Endothelial cell of umbilical vein (primary cell): Measurements from ENCODE around the gene PRSS57. TPM values are rescaled to one million over a fixed set of nuclear protein-coding genes. Genes with fewer than 3 reads are reported as not detected.
"Not testable (repeated sequence)": the region's sequence is repeated elsewhere in the genome, so short reads cannot be mapped to it uniquely, and the experiment has no call there.

Experiments used
- BruUV-seq: library from RNA; stranded (reverse); fragments of 400-500 nt; replicated peaks from 2 replicates; lab custom pipeline; 2021; lab: Mats Ljungman, UMichigan
- CTCF ChIA-PET: fragments of 300-600, 350-600 bp; sonication (Branson Sonifier 250); formaldehyde crosslinking; loops from one replicate; lab custom pipeline; 2021; ENCODE audit warnings: antibody characterized with exemption, inconsistent platforms; lab: Charles Lee
- POLR2A ChIA-PET: fragments of 300-600, 350-600 bp; sonication (Branson Sonifier 250); formaldehyde crosslinking; loops from one replicate; lab custom pipeline; 2021; ENCODE audit warnings: antibody characterized with exemption, inconsistent platforms; lab: Charles Lee
- DNase-seq: peaks from one replicate; pipeline ENCODE4 v3.0.0-alpha.2; 2011; ENCODE audit warnings: low read depth, low spot score
- FAIRE-seq: peaks from 2 replicates; lab custom pipeline; 2011; peaks lifted over from hg19 to GRCh38; lab: Jason Lieb, UNC
- H2AFZ ChIP-seq: 2 replicates; pipeline ENCODE4 v1.6.0; 2012; ENCODE audit warnings: low read depth, low read length, control low read depth, inconsistent platforms
- H3K27ac ChIP-seq: 2 replicates; pipeline ENCODE4 v1.5.1; 2011; ENCODE audit warnings: low read depth, mild to moderate bottlenecking, control low read depth, low read length, moderate library complexity; ENCODE audit not compliant: insufficient read depth
- H3K27me3 ChIP-seq, 2 experiments: 2 replicates each; pipeline versions ENCODE4 v1.6.0 to v1.6.1; 2011; ENCODE audit warnings: low read length in 2 of 2, mixed read lengths in 1 of 2; ENCODE audit not compliant: control insufficient read depth in 2 of 2, insufficient read depth in 2 of 2
- H3K36me3 ChIP-seq, 2 experiments: 2 replicates in 1 of 2; 3 replicates in 1 of 2; pipeline ENCODE4 v1.5.1; 2011; ENCODE audit warnings: low read length in 2 of 2, mild to moderate bottlenecking in 1 of 2, moderate library complexity in 1 of 2; ENCODE audit not compliant: control insufficient read depth in 2 of 2, insufficient read depth in 2 of 2; ENCODE audit errors: extremely low read depth in 1 of 2
- H3K4me1 ChIP-seq: 3 replicates; pipeline ENCODE4 v1.5.1; 2011; ENCODE audit warnings: mild to moderate bottlenecking, low read length; ENCODE audit not compliant: control insufficient read depth, insufficient read depth; ENCODE audit errors: extremely low read depth
- H3K4me2 ChIP-seq: 2 replicates; pipeline ENCODE4 v1.6.1; 2011; ENCODE audit warnings: low read length, control low read depth, mixed read lengths; ENCODE audit not compliant: insufficient read depth
- H3K4me3 ChIP-seq, 3 experiments: fragments of 200-600 bp in 1 of 3; sonication (generic), shearing (Covaris generic) in 1 of 3; replicated peaks in 1 of 3; 2 replicates each; pipeline ENCODE4 v1.5.1; 2011 to 2016; ENCODE audit warnings: control low read depth in 3 of 3, low read length in 3 of 3, mild to moderate bottlenecking in 2 of 3, inconsistent platforms in 1 of 3, low read depth in 1 of 3, moderate library complexity in 1 of 3; ENCODE audit not compliant: insufficient read depth in 1 of 3
- H3K79me2 ChIP-seq: 2 replicates; pipeline ENCODE4 v1.6.0; 2012; ENCODE audit warnings: low read length, inconsistent platforms; ENCODE audit not compliant: control insufficient read depth, insufficient read depth
- H3K9ac ChIP-seq: replicated peaks from 2 replicates; pipeline ENCODE3; 2011; ENCODE audit warnings: low read length, control low read depth; ENCODE audit not compliant: insufficient read depth; ENCODE audit errors: extremely low read depth
- H3K9me1 ChIP-seq: replicated peaks from 3 replicates; pipeline ENCODE4 v1.6.0; 2011; ENCODE audit warnings: mild to moderate bottlenecking, low read length; ENCODE audit not compliant: control insufficient read depth, insufficient read depth; ENCODE audit errors: extremely low read depth
- H3K9me3 ChIP-seq: replicated peaks from 2 replicates; pipeline ENCODE4 v1.5.1; 2012; ENCODE audit warnings: low read length, inconsistent platforms; ENCODE audit not compliant: control insufficient read depth, insufficient read depth
- H4K20me1 ChIP-seq: replicated peaks from 2 replicates; pipeline ENCODE3; 2011; ENCODE audit warnings: mild to moderate bottlenecking, low read length; ENCODE audit not compliant: control insufficient read depth, insufficient read depth; ENCODE audit errors: extremely low read depth
- CTCF ChIP-seq, 2 donors: IDR thresholded peaks; 1 replicate in 1 of 2; 2 replicates in 1 of 2; pipeline ENCODE4 v1.5.1; 2011; ENCODE audit warnings: low read length in 2 of 2, mild to moderate bottlenecking in 2 of 2, moderate library complexity in 2 of 2, control low read depth in 1 of 2, inconsistent platforms in 1 of 2, low read depth in 1 of 2; ENCODE audit not compliant: insufficient read depth in 1 of 2; ENCODE audit errors: extremely low read depth in 1 of 2
- GATA2 ChIP-seq: IDR thresholded peaks from 2 replicates; pipeline ENCODE4 v1.7.0; 2011; ENCODE audit warnings: low read depth, mild to moderate bottlenecking, moderate library complexity, mixed read lengths, low read length; ENCODE audit not compliant: insufficient read length, insufficient read depth
- MAX ChIP-seq: IDR thresholded peaks from 2 replicates; pipeline ENCODE4 v1.6.1; 2011; ENCODE audit not compliant: insufficient read depth, insufficient read length
- POLR2A ChIP-seq: IDR thresholded peaks from 2 replicates; pipeline ENCODE4 v1.6.1; 2012; ENCODE audit warnings: low read depth, mild to moderate bottlenecking, control low read depth, low read length
- dilution Hi-C: fragments of 300-500 bp; cut with MboI; formaldehyde crosslinking; loops from one replicate; pipeline ENCODE4 v1.15.0; 2019; ENCODE audit warnings: low sequenced_read_pairs; ENCODE audit not compliant: extremely low pct_ligation_motif_present
- intact Hi-C: fragments of 100-400 bp; cut with micrococcal nuclease; formaldehyde crosslinking; loops from one replicate; pipeline ENCODE4 v1.10.0; 2022
- polyA plus RNA-seq, 4 experiments: library from polyadenylated mRNA; depleted of rRNA in 3 of 4; stranded (reverse) in 3 of 4; unstranded in 1 of 4; fragments of >200 nt; gene quantifications; 2 replicates each; pipeline versions ENCODE4 v1.2.1 to v1.2.3, GENCODE V29; 2011 to 2012; ENCODE audit warnings: missing spikeins in 1 of 4
- total RNA-seq: library from RNA; stranded (reverse); gene quantifications from 2 replicates; pipeline ENCODE4 v1.2.3, GENCODE V29; 2021

PRSS57 gene
- total and polyA plus RNA-seq, 2 donors (not counting 3 experiments of a cell fraction or from before 2014, with no cell fraction given): not detected

GRCh38 chr19:741506-742131 lies 46.4 kb upstream of the PRSS57 start:
- intact Hi-C loops: no loop called here
- no TSS peak for BruUV-seq
- Histone ChIP-seq H3K4me1 (no peaks in the 10 kb centered on the region), H3K9me1 (no peaks in the 10 kb centered on the region), H3K9ac (no peak overlapping the region), H3K4me2 (no peak overlapping the region), H4K20me1 (no peaks in the 10 kb centered on the region), H3K79me2 (no peaks in the 10 kb centered on the region), H2AFZ (no peak overlapping the region), H3K27me3 (no peaks in the 10 kb centered on the region), H3K27ac (no peak overlapping the region), H3K9me3 (no peaks in the 10 kb centered on the region), H3K4me3 (no peak overlapping the region), H3K36me3 (no peaks in the 10 kb centered on the region)
- TF ChIP-seq GATA2: no peak
- TF ChIP-seq POLR2A: no peak
- no peak for TF ChIP-seq MAX
- TF ChIP-seq CTCF (IDR thresholded peaks at IDR 0.05; ENCODE audit: extremely low read depth in 1 of 2, insufficient read depth in 1 of 2, low read depth in 1 of 2, low read length in 2 of 2): peak in 1 of 2 donors; percentile 4
- FAIRE-seq: no peak
- no peak for DNase-seq
- CTCF ChIA-PET: interaction anchor here (1.0 to 1.3 kb wide), 3 partner anchors 16 to 34 kb away, joined by 3 read pairs; no protein-coding TSS in a partner anchor
- dilution Hi-C loops: no loop called here
- POLR2A ChIA-PET: interaction anchor here (0.6 kb wide), 1 partner anchor 59 kb away, joined by 3 read pairs; no protein-coding TSS in a partner anchor

DNA sequence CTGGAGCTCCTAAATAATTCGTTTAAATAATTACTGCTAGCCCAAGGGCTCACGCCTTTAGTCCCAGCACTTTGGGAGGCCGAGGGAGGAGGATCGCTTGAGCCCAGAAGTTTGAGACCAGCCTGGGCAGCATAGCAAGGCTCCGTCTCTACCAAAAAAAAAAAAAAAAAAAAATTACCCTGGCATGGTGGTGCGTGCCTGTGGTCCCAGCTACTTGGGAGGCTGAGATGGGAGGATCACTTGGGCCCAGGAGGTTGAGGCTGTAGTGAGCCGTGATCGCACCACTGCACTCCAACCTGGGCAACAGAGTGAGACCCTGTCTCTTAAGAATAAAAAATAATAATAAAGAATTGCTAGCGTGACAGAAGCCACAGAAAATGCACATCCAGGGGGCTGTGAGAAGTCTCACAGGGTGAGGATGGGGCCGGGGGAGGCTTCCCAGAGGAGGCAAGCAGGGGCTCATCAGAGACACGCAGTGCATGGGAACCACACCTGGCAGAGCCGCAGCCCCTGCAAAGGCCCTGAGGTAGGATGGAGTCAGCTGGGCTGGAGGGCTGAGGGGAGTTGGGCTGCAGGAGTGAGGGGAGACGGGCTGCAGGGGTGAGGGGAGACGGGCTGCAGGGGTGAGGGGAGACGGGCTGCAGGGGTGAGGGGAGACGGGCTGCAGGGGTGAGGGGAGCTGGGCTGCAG lies 45.7 kb upstream of the PRSS57 start:
- H3K27ac ChIP-seq, H3K4me3 ChIP-seq, BruUV-seq, H3K9ac ChIP-seq, H3K9me1 ChIP-seq, DNase-seq, H3K36me3 ChIP-seq, H3K4me1 ChIP-seq, dilution Hi-C loops, H3K27me3 ChIP-seq, H4K20me1 ChIP-seq, H2AFZ ChIP-seq, intact Hi-C loops, H3K4me2 ChIP-seq, H3K9me3 ChIP-seq, FAIRE-seq, H3K79me2 ChIP-seq: not testable (repeated sequence)
- ChIA-PET POLR2A (interaction anchor here (0.6 kb wide), 1 partner anchor 59 kb away, joined by 3 read pairs; no protein-coding TSS in a partner anchor), CTCF (interaction anchor here (0.6 to 1.4 kb wide), 4 partner anchors 8 to 71 kb away, joined by 3 to 4 read pairs (median 3); no protein-coding TSS in a partner anchor)
